ENCODE results near the gene JUP. TPM values are rescaled to one million over a fixed set of nuclear protein-coding genes. Genes with fewer than 3 reads are reported as not detected.

JUP gene
- total and polyA plus RNA-seq, 2 of the 13 experiments (the other 11 are each of a cell fraction or from before 2014, with no cell fraction given) = 12.1 to 20.6 TPM

GRCh38 chr17:41768682-41769288, 17.7 kb downstream of the JUP start:
- H3K27me3 ChIP-seq (ENCODE audit: control insufficient read depth in 1 of 2, insufficient read depth in 2 of 2, low read length in 2 of 2) = no peaks in the 10 kb centered on the region
- H3K9me3 ChIP-seq (ENCODE audit: low read length) = no peaks in the 10 kb centered on the region
- no peaks in the 10 kb centered on the region for H4K20me1 ChIP-seq (ENCODE audit: insufficient read depth, low read length)
- H3K36me3 ChIP-seq (replicated peaks in 1 of 2; ENCODE audit: control insufficient read depth in 1 of 2, insufficient read depth in 2 of 2, low read length in 2 of 2) = peaks cover 25 to 60% of the 10 kb centered on the region in 2 experiments
- FAIRE-seq (no peak), DNase-seq (ENCODE audit: low spot score) (no peak), ATAC-seq (no peak)
- H3K4me3 ChIP-seq (replicated peaks in 1 of 3; ENCODE audit: insufficient read depth in 1 of 3, low read depth in 2 of 3, low read length in 3 of 3) = no peak overlapping the region
- no peak overlapping the region for H2AFZ ChIP-seq (ENCODE audit: low read length)
- WGBS (ENCODE audit: low lambda C conversion rate) = 97% methylated on average over 21 of the region's 23 CpGs
- intact Hi-C loops (cut with micrococcal nuclease; ENCODE audit: unreplicated experiment) = no loop called here
- H3K4me2 ChIP-seq (ENCODE audit: low read depth, low read length) = no peak overlapping the region
- in situ Hi-C loops (cut with HindIII; ENCODE audit: extremely low pct_ligation_motif_present, low pct_unique_long_range_greater_than_20kb) = no loop called here
- no TSS peak for BruUV-seq (replicated peaks)
- ChIA-PET CTCF (ENCODE audit: low intra/inter-chr PET ratio, low total read pairs) (no interaction called here), POLR2A (interaction anchor here (1.3 kb wide), 1 partner anchor 18 kb away, joined by 4 read pairs; the partner anchor contains the start of gene JUP)
- H3K4me1 ChIP-seq (ENCODE audit: insufficient read depth, low read length) = peaks cover 24% of the 10 kb centered on the region
- H3K27ac ChIP-seq (ENCODE audit: extremely low read length, insufficient read depth, low read length) = no peak overlapping the region
- no peaks in the 10 kb centered on the region for H3K79me2 ChIP-seq (ENCODE audit: insufficient read depth, low read length)
- H3K9ac ChIP-seq (ENCODE audit: insufficient read depth, low read depth, low read length) = no peak overlapping the region
- TF ChIP-seq ZNF142 (CRISPR knock-in tag; IDR thresholded peaks at IDR 0.05) (no peak), ZNF616 (CRISPR knock-in tag; IDR thresholded peaks at IDR 0.05; ENCODE audit: low read depth) (no peak), CCAR2 (optimal IDR thresholded peaks at IDR 0.05; ENCODE audit: low read depth, low read length) (no peak), STAT5B (CRISPR knock-in tag; IDR thresholded peaks at IDR 0.05) (no peak), NFYC (CRISPR knock-in tag; IDR thresholded peaks at IDR 0.05) (no peak), MXI1 (IDR thresholded peaks at IDR 0.05; ENCODE audit: borderline replicate concordance, low read depth, low read length) (no peak), KLF11 (CRISPR knock-in tag; IDR thresholded peaks at IDR 0.05) (no peak), AFF4 (CRISPR knock-in tag; IDR thresholded peaks at IDR 0.05) (no peak), RBM39 (IDR thresholded peaks at IDR 0.05; ENCODE audit: low read depth, low read length, poor library complexity, severe bottlenecking) (no peak), ZNF850 (CRISPR knock-in tag; conservative IDR thresholded peaks at IDR 0.05) (no peak), ZIK1 (CRISPR knock-in tag; IDR thresholded peaks at IDR 0.05; ENCODE audit: borderline replicate concordance, low read depth) (no peak), NONO (IDR thresholded peaks at IDR 0.05) (no peak), NONO (CRISPR knock-in tag; conservative IDR thresholded peaks at IDR 0.05) (no peak), E2F2 (CRISPR knock-in tag; IDR thresholded peaks at IDR 0.05; ENCODE audit: borderline replicate concordance) (no peak)
